GM23338 (cell line): ENCODE data around the gene SYT2.

Source experiments
- POLR2AphosphoS5 ChIP-seq: IDR thresholded peaks from 2 replicates; pipeline ENCODE4 v1.6.1; 2016; ENCODE audit warnings: antibody characterized with exemption, low read depth
- TF ChIP-seq, protein P1 (sequence below): IDR thresholded peaks from one replicate; pipeline ENCODE4 v1.6.1; 2018; ENCODE audit warnings: antibody characterized with exemption; ENCODE audit not compliant: unreplicated experiment
- TF ChIP-seq, protein P2 (sequence below), 2 experiments: fragments of 200-600 bp in 1 of 2; sonication (generic) in 1 of 2; conservative IDR thresholded peaks; 2 replicates each; pipeline versions ENCODE4 v1.5.1 to v1.6.1; 2016 to 2017; ENCODE audit warnings: antibody characterized with exemption in 2 of 2, low read depth in 2 of 2, mild to moderate bottlenecking in 2 of 2, moderate library complexity in 1 of 2

DNA sequence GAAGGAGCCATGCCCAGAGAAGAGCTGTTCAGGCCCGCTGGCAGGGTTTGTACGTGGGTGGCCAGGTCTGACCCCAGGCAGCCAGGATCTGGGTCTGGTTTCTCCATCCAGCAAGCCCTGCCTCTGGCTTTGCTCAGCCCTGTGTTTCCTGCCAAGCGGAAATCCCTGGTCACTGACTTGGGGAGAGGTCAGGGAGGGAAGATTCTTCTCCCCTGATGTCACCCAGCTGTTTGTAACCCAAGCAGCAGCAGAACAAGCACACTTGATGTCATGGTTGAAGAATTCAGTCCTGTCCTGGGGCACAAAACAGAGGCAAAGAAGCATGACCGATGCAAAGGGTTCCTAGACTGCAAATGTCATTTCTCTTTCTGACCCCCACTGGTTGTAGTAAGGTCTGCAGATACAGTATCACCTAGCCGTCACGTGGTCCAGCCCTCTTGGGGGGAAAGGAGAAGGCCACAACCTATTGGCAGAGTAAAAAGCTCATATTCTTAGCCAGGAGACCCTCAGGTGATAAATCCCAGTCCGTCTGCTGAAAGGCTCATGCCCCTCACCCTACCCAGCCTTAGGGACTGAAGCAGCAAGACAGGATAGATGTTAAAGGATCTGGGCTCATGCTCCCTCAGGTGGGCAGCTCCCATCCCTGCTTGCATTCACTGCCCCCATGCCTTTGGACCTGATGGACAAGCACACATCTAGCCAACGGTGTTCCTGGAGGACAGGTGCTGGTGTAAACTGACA is 120.9 kb downstream of the SYT2 start:
- TF ChIP-seq, protein P1, sequence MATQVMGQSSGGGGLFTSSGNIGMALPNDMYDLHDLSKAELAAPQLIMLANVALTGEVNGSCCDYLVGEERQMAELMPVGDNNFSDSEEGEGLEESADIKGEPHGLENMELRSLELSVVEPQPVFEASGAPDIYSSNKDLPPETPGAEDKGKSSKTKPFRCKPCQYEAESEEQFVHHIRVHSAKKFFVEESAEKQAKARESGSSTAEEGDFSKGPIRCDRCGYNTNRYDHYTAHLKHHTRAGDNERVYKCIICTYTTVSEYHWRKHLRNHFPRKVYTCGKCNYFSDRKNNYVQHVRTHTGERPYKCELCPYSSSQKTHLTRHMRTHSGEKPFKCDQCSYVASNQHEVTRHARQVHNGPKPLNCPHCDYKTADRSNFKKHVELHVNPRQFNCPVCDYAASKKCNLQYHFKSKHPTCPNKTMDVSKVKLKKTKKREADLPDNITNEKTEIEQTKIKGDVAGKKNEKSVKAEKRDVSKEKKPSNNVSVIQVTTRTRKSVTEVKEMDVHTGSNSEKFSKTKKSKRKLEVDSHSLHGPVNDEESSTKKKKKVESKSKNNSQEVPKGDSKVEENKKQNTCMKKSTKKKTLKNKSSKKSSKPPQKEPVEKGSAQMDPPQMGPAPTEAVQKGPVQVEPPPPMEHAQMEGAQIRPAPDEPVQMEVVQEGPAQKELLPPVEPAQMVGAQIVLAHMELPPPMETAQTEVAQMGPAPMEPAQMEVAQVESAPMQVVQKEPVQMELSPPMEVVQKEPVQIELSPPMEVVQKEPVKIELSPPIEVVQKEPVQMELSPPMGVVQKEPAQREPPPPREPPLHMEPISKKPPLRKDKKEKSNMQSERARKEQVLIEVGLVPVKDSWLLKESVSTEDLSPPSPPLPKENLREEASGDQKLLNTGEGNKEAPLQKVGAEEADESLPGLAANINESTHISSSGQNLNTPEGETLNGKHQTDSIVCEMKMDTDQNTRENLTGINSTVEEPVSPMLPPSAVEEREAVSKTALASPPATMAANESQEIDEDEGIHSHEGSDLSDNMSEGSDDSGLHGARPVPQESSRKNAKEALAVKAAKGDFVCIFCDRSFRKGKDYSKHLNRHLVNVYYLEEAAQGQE = no peak
- TF ChIP-seq, protein P2, sequence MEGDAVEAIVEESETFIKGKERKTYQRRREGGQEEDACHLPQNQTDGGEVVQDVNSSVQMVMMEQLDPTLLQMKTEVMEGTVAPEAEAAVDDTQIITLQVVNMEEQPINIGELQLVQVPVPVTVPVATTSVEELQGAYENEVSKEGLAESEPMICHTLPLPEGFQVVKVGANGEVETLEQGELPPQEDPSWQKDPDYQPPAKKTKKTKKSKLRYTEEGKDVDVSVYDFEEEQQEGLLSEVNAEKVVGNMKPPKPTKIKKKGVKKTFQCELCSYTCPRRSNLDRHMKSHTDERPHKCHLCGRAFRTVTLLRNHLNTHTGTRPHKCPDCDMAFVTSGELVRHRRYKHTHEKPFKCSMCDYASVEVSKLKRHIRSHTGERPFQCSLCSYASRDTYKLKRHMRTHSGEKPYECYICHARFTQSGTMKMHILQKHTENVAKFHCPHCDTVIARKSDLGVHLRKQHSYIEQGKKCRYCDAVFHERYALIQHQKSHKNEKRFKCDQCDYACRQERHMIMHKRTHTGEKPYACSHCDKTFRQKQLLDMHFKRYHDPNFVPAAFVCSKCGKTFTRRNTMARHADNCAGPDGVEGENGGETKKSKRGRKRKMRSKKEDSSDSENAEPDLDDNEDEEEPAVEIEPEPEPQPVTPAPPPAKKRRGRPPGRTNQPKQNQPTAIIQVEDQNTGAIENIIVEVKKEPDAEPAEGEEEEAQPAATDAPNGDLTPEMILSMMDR (conservative IDR thresholded peaks at IDR 0.05; ENCODE audit: low read depth in 2 of 2) = no peak
- no peak for TF ChIP-seq POLR2AphosphoS5
